Peyer's patch (tissue), 4 donors: ENCODE results near the gene SNED1. TPM values are rescaled to one million over a fixed set of nuclear protein-coding genes. Genes with fewer than 3 reads are reported as not detected.
"Not testable (repeated sequence)": the region's sequence is repeated elsewhere in the genome, so short reads cannot be mapped to it uniquely, and the experiment has no call there.

ENCODE experiments used
- DNase-seq, 3 donors: peaks; one replicate each; pipeline ENCODE4 v3.0.0-alpha.2; 2017 to 2019
- H3K27ac ChIP-seq, 4 donors: fragments of 200-600 bp; sonication (generic); one replicate each; pipeline ENCODE4 v1.5.1; 2016 to 2019
- H3K27me3 ChIP-seq, 2 donors: fragments of 200-600 bp; sonication (generic); one replicate each; pipeline ENCODE4 v1.5.1; 2019
- H3K36me3 ChIP-seq, 3 donors: fragments of 200-600 bp; sonication (generic); one replicate each; pipeline ENCODE4 v1.5.1; 2016 to 2019
- H3K4me1 ChIP-seq, 4 donors: fragments of 200-600 bp; sonication (generic); one replicate each; pipeline ENCODE4 v1.5.1; 2016 to 2019
- H3K4me3 ChIP-seq, 4 donors: fragments of 200-600 bp; sonication (generic); 1 replicate in 3 of 4; 2 replicates in 1 of 4; pipeline ENCODE4 v1.5.1; 2016 to 2019; ENCODE audit warnings: mild to moderate bottlenecking in 1 of 4
- H3K9me3 ChIP-seq, 4 donors: fragments of 200-600 bp; sonication (generic); one replicate each; pipeline ENCODE4 v1.5.1; 2016 to 2019; ENCODE audit warnings: mild to moderate bottlenecking in 1 of 4
- CTCF ChIP-seq, 6 experiments: fragments of 450-650 bp in 4 of 6; fragments of 200-600 bp in 2 of 6; sonication (generic) in 1 of 6; IDR thresholded peaks; one replicate each; pipeline ENCODE4 v1.5.1; 2017 to 2019; ENCODE audit warnings: antibody characterized with exemption in 6 of 6, mild to moderate bottlenecking in 3 of 6, moderate library complexity in 1 of 6
- POLR2A ChIP-seq, 2 donors: fragments of 450-650 bp; IDR thresholded peaks; one replicate each; pipeline ENCODE4 v1.5.1; 2017; ENCODE audit warnings: antibody characterized with exemption in 2 of 2, mild to moderate bottlenecking in 2 of 2, moderate library complexity in 2 of 2
- total RNA-seq, 4 donors: library from RNA; depleted of rRNA; stranded (reverse); fragments of >200 nt; gene quantifications; one replicate each; pipeline ENCODE4 v1.1.0, GENCODE V29; 2016

The SNED1 gene
- total RNA-seq, 4 donors from 2014 or later: 6.8 to 83.3 (median 25.2) TPM

DNA sequence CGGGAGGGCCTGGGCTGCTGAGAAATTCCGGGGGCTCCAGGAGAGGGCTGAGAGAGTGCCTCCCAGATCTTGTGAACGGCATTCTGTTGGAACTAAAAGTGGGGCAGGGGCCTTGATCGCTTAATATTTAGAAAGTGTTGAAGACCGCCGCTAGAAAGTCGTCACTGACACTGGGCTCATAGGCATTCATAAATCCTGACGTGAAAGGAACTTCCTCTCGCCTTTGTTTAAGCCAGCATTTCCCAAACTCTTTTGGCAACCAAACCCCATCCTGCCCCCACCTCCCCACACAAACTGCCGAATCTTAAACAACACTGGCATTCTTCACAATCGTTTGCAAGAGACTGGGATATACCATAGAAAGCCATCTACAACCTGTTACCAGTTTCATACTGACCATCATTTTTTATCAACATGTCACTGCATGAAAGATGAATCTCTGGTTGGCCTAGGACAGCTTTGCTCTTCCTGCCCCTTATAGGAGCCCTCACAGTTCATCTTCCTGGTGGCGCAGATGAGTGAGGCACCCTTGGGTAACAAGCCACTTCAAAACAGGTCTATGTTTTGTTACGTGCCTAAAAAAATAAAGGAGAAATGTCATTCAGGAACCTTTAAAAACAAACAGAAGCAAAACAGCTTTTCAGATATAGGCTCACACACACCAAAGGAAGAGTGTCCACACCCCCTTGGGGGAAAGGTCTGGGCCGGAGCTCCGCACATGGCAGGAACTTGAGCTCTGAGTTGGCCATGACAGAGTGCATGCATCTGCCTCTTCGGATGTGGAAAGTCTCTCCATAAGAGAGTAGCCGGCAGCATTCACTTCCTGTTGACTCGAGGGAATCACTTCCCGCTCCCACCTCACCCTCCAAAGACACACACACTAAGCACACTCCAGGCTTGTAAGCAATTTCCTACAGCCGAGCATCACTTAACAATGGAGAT, 90.6 kb downstream of the SNED1 start:
- no peak for DNase-seq
- Histone ChIP-seq H3K4me3 (no peak overlapping the region), H3K27ac (peak overlapping the region in 1 of 4 donors; percentile 2), H3K9me3 (no peaks in the 10 kb centered on the region), H3K4me1 (no peaks in the 10 kb centered on the region), H3K36me3 (peaks cover 0 to 81% (median 0%) of the 10 kb centered on the region in 3 donors), H3K27me3 (no peaks in the 10 kb centered on the region)
- TF ChIP-seq CTCF (IDR thresholded peaks at IDR 0.05): no peak
- no peak for TF ChIP-seq POLR2A (IDR thresholded peaks at IDR 0.05)

DNA sequence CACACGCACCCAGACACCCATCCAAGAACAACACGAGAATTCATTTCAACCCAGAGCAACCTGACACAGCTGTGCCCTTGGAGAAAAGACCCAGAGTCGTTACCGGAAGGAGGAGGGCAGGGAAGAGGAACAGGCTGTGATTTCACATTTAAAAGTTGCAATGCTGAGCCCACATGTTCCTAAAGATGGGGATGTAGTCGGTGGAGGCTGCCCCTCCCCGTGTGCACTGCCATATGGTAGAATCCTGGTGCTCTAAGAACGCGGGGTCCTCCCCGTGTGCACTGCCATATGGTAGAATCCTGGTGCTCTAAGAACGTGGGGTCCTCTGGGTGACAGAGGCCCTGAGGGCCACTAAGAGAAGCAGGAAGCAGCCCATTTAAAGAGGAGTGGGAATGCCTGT, 92.8 kb downstream of the SNED1 start:
- TF ChIP-seq CTCF (IDR thresholded peaks at IDR 0.05) (no peak), POLR2A (IDR thresholded peaks at IDR 0.05) (no peak)
- Histone ChIP-seq H3K36me3 (peaks cover 0 to 94% (median 0%) of the 10 kb centered on the region in 3 donors), H3K4me1 (no peaks in the 10 kb centered on the region), H3K27me3 (no peaks in the 10 kb centered on the region), H3K4me3 (no peak overlapping the region), H3K9me3 (no peaks in the 10 kb centered on the region), H3K27ac (no peak overlapping the region)
- no peak for DNase-seq

- H3K4me1 ChIP-seq: no peaks in the 10 kb centered on the region
- peak in 1 of 3 donors; percentile 41 for DNase-seq
- TF ChIP-seq CTCF (IDR thresholded peaks at IDR 0.05): no peak
- TF ChIP-seq POLR2A (IDR thresholded peaks at IDR 0.05): no peak
- no peaks in the 10 kb centered on the region for H3K9me3 ChIP-seq
- H3K27me3 ChIP-seq: no peaks in the 10 kb centered on the region
- H3K4me3 ChIP-seq: no peak overlapping the region
- no peak overlapping the region for H3K27ac ChIP-seq
- H3K36me3 ChIP-seq: peaks cover 0 to 92% (median 0%) of the 10 kb centered on the region in 3 donors
Measured at GRCh38 chr2:241091734-241092445, 93.5 kb downstream of the SNED1 start.

DNA sequence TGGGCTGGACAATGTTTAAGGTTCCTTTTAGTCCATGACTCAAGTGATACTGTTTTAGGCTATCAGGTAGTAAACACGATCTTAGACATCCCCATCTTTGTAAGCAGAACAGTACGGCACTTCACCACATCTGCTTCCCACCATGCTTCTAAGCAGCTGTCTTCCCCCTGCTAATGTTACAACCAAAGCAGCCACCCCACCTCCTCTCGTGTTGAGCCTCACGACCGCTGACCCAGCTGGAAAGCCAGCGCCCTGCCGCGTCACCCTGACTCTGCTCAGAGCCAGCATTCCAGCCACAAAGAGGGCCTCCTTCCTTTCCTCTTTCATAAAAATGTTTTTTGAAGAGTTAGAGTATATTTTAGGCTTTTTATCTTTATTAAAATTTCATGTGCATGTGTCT, 94.3 kb downstream of the SNED1 start:
- Histone ChIP-seq H3K4me1 (no peaks in the 10 kb centered on the region), H3K4me3 (no peak overlapping the region), H3K27me3 (no peaks in the 10 kb centered on the region), H3K9me3 (no peaks in the 10 kb centered on the region), H3K27ac (no peak overlapping the region), H3K36me3 (peaks cover 0 to 92% (median 0%) of the 10 kb centered on the region in 3 donors)
- DNase-seq: no peak
- TF ChIP-seq CTCF (IDR thresholded peaks at IDR 0.05) (no peak), POLR2A (IDR thresholded peaks at IDR 0.05) (no peak)

DNA sequence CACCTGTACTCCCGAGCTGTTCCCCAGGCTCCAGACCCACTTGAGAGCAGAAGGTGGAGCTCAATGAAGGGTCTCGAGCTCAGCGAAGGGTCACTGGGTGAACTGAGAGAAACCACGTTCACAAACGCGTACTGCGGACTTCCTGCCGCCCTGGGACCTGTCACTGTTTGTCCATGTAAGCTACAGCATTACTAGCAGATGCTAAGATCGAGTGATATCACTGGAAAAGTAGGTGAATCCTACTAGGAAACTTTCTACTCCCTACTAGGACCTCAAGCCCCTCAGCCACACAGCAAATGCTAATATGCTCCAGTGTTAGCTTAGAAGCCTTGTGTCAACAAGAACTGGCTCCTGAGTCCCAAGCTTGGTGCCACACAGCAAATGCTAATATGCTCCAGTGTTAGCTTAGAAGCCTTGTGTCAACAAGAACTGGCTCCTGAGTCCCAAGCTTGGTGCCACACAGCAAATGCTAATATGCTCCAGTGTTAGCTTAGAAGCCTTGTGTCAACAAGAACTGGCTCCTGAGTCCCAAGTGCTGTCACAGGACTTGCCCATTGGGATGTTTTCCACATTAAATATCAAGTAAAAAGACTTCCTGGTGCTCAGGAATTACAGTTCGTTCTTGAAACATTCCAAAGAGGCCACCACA, 94.8 kb downstream of the SNED1 start:
- not testable (repeated sequence) for H3K4me3 ChIP-seq, H3K4me1 ChIP-seq, H3K27me3 ChIP-seq, DNase-seq, H3K27ac ChIP-seq, H3K9me3 ChIP-seq
- peaks cover 0 to 88% (median 0%) of the 10 kb centered on the region in 3 donors for H3K36me3 ChIP-seq
